Tracheal epithelial cell (primary cell): ENCODE data around the gene PROP1. TPM values are rescaled to one million over a fixed set of nuclear protein-coding genes. Genes with fewer than 3 reads are reported as not detected.

Source experiments
- total RNA-seq: library from RNA; depleted of rRNA; stranded (reverse); fragments of >200 nt; gene quantifications from 2 replicates; pipeline ENCODE4 v1.2.1, GENCODE V29; 2014

The PROP1 gene
- total RNA-seq, result not detected in 2 replicates

DNA sequence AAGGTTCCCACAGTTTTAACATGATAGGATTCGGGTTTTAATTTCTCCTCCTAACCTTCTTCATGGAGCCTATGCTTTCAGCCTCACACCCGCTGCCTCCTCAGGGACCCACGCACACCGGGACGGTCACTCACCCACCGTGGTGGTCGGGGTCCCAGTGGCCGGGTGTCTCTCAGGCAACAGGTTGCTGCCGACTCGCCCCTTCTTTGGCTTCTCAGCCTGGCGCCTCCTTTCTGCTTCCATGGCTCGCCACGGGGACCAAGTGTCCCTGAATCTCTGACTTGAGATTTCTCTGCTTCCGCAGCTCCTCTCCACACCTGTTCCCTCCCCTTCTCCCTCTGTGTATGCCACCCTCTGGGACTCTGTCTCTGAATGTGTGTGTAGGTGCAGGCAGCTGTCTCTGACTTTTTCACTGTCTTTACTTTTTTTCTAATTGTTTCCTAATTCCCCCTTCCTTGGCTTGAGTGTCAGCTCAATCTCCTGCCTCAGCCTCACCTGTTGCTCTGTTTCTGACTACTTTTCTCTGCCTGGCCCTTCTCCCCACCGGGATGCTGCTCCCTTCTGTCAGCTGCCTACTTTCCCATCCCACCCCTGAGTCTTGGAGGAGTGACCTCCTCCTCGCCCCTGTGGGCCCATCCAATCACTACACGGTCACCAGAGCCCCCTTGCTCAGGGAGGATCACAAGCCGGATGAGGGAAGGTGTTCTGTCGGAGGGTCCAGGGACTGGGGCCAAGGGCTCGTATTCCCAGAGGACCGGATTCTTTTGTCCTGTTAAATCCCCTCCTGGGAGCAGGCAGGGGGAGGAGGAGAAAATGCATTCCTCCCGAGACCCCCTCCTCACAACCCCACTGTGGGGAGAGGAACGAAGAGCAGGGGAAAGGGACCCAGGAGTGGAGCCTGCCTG is at the start of gene PROP1:
Gene PROP1 (minus strand): TSS at position 552 of the 905 bp plus-strand sequence. CDS start 309 bp downstream, at position 243.

Other genes with a start within 250 kb of the PROP1 start
- 0.72 and 1.3 TPM in 2 replicates for gene FAM153A, start 213.3 kb downstream of the PROP1 start, total RNA-seq
- gene N4BP3, start 117.3 kb upstream of the PROP1 start, total RNA-seq, result 3.8 and 4.8 TPM in 2 replicates
- gene RMND5B, start 134.8 kb upstream of the PROP1 start, total RNA-seq, result 25.2 and 33.0 TPM in 2 replicates
- gene NHP2, start 157.6 kb upstream of the PROP1 start, total RNA-seq, result 155 and 174 TPM in 2 replicates
- not detected in 2 replicates for gene GMCL2, start 191.1 kb upstream of the PROP1 start, total RNA-seq
- gene HNRNPAB, start 208.3 kb upstream of the PROP1 start, total RNA-seq, result 45.0 and 50.1 TPM in 2 replicates
- 16.2 and 24.8 TPM in 2 replicates for gene PHYKPL, start 236.6 kb upstream of the PROP1 start, total RNA-seq